Measurements from ENCODE around the gene TAS1R3.

DNA sequence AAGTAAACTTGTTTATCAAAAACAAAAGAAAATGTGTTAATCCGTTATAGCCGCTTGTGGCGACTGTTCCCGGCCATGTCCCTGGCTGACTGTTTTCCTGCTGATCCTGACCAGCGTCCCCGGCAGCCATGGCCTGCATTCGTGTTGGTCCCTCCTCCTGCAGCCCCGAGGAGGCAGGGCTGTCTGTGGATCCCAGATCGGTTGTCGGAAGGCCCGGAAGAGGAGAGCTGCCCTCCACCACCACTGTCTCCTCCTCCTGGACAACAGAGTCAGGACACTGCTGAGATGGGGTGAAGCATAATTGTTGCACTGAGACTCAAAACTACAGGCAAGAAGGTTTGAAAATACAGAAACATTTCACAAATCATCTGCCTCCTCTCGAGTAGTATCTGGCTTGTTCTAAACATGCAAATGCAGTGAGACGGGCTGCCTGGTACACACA is 30.9 kb downstream of the TAS1R3 start:
- TF ChIP-seq, protein P1, sequence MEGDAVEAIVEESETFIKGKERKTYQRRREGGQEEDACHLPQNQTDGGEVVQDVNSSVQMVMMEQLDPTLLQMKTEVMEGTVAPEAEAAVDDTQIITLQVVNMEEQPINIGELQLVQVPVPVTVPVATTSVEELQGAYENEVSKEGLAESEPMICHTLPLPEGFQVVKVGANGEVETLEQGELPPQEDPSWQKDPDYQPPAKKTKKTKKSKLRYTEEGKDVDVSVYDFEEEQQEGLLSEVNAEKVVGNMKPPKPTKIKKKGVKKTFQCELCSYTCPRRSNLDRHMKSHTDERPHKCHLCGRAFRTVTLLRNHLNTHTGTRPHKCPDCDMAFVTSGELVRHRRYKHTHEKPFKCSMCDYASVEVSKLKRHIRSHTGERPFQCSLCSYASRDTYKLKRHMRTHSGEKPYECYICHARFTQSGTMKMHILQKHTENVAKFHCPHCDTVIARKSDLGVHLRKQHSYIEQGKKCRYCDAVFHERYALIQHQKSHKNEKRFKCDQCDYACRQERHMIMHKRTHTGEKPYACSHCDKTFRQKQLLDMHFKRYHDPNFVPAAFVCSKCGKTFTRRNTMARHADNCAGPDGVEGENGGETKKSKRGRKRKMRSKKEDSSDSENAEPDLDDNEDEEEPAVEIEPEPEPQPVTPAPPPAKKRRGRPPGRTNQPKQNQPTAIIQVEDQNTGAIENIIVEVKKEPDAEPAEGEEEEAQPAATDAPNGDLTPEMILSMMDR (IDR thresholded peaks at IDR 0.05; ENCODE audit: poor library complexity, severe bottlenecking): no peak
- TF ChIP-seq EZH2 (IDR thresholded peaks at IDR 0.05; ENCODE audit: borderline replicate concordance, insufficient read depth, low read length, poor library complexity, severe bottlenecking) (no peak), EP300 (conservative IDR thresholded peaks at IDR 0.05; ENCODE audit: poor library complexity, severe bottlenecking) (no peak), TAF1 (IDR thresholded peaks at IDR 0.05; ENCODE audit: low read depth) (no peak), POLR2AphosphoS5 (IDR thresholded peaks at IDR 0.05) (no peak), MXI1 (conservative IDR thresholded peaks at IDR 0.05; ENCODE audit: poor library complexity, severe bottlenecking) (no peak), SMC3 (conservative IDR thresholded peaks at IDR 0.05; ENCODE audit: poor library complexity) (no peak)

All from neural cell (in vitro differentiated cells).